ENCODE measurements around the gene RPTN.

Gene RPTN

GRCh38 chr1:152110365-152110859 is 48.6 kb downstream of the RPTN start:
- Histone ChIP-seq H2AFZ (ENCODE audit: low read length) (no peak overlapping the region), H3K36me3 (ENCODE audit: insufficient read depth, low read length) (no peaks in the 10 kb centered on the region), H3F3A (ENCODE audit: low read depth) (no peaks in the 10 kb centered on the region), H3K4me2 (ENCODE audit: low read depth, low read length, poor library complexity, severe bottlenecking) (no peak overlapping the region), H3K9me2 (replicated peaks; ENCODE audit: low read depth, low read length) (no peaks in the 10 kb centered on the region), H4K20me1 (ENCODE audit: insufficient read depth, low read length, poor library complexity, severe bottlenecking) (no peaks in the 10 kb centered on the region), H3K79me2 (ENCODE audit: insufficient read depth, low read length) (no peaks in the 10 kb centered on the region), H3K9ac (ENCODE audit: low read depth, low read length, poor library complexity, severe bottlenecking) (no peak overlapping the region), H3K27me3 (ENCODE audit: insufficient read depth, low read length, poor library complexity, severe bottlenecking) (peaks cover 5% of the 10 kb centered on the region), H3K4me1 (ENCODE audit: insufficient read depth, low read length, poor library complexity, severe bottlenecking) (peaks cover 6% of the 10 kb centered on the region), H3K9me3 (ENCODE audit: insufficient read depth, low read depth, low read length) (no peaks in the 10 kb centered on the region), H3K4me3 (ENCODE audit: low read length, poor library complexity, severe bottlenecking) (no peak overlapping the region)
- TF ChIP-seq EZH2phosphoT487 (IDR thresholded peaks at IDR 0.05; ENCODE audit: borderline replicate concordance) = no peak
- TF ChIP-seq CTCF (conservative IDR thresholded peaks at IDR 0.05; ENCODE audit: low read length) = no peak

- Histone ChIP-seq H3K4me3 (ENCODE audit: low read length, poor library complexity, severe bottlenecking) (no peak overlapping the region), H3F3A (ENCODE audit: low read depth) (no peaks in the 10 kb centered on the region)
Measured at GRCh38 chr1:152109998-152110294, 49.1 kb downstream of the RPTN start.

GRCh38 chr1:152109231-152109997 is 49.6 kb downstream of the RPTN start:
- peaks cover 5% of the 10 kb centered on the region for H3K27me3 ChIP-seq (ENCODE audit: insufficient read depth, low read length, poor library complexity, severe bottlenecking)
- no peaks in the 10 kb centered on the region for H3K9me2 ChIP-seq (replicated peaks; ENCODE audit: low read depth, low read length)

More at GRCh38 chr1:152109998-152110294, 49.1 kb downstream of the RPTN start:
- H3K79me2 ChIP-seq (ENCODE audit: insufficient read depth, low read length) = no peaks in the 10 kb centered on the region
- H3K9ac ChIP-seq (ENCODE audit: low read depth, low read length, poor library complexity, severe bottlenecking) = no peak overlapping the region
- no peaks in the 10 kb centered on the region for H4K20me1 ChIP-seq (ENCODE audit: insufficient read depth, low read length, poor library complexity, severe bottlenecking)
- H3K4me2 ChIP-seq (ENCODE audit: low read depth, low read length, poor library complexity, severe bottlenecking) = no peak overlapping the region
- peaks cover 5% of the 10 kb centered on the region for H3K27me3 ChIP-seq (ENCODE audit: insufficient read depth, low read length, poor library complexity, severe bottlenecking)
- no peak overlapping the region for H2AFZ ChIP-seq (ENCODE audit: low read length)
- no peaks in the 10 kb centered on the region for H3K9me3 ChIP-seq (ENCODE audit: insufficient read depth, low read depth, low read length)
- H3K9me2 ChIP-seq (replicated peaks; ENCODE audit: low read depth, low read length) = no peaks in the 10 kb centered on the region
- TF ChIP-seq CTCF (conservative IDR thresholded peaks at IDR 0.05; ENCODE audit: low read length) (no peak), EZH2phosphoT487 (IDR thresholded peaks at IDR 0.05; ENCODE audit: borderline replicate concordance) (no peak)
- H3K36me3 ChIP-seq (ENCODE audit: insufficient read depth, low read length) = no peaks in the 10 kb centered on the region
- H3K4me1 ChIP-seq (ENCODE audit: insufficient read depth, low read length, poor library complexity, severe bottlenecking) = peaks cover 6% of the 10 kb centered on the region

More at GRCh38 chr1:152109231-152109997, 49.6 kb downstream of the RPTN start:
- H3K79me2 ChIP-seq (ENCODE audit: insufficient read depth, low read length) = no peaks in the 10 kb centered on the region
- no peaks in the 10 kb centered on the region for H4K20me1 ChIP-seq (ENCODE audit: insufficient read depth, low read length, poor library complexity, severe bottlenecking)
- H3F3A ChIP-seq (ENCODE audit: low read depth) = no peaks in the 10 kb centered on the region
- no peak overlapping the region for H3K4me3 ChIP-seq (ENCODE audit: low read length, poor library complexity, severe bottlenecking)
- H3K9me3 ChIP-seq (ENCODE audit: insufficient read depth, low read depth, low read length) = no peaks in the 10 kb centered on the region
- no peak overlapping the region for H2AFZ ChIP-seq (ENCODE audit: low read length)
- H3K4me2 ChIP-seq (ENCODE audit: low read depth, low read length, poor library complexity, severe bottlenecking) = no peak overlapping the region
- TF ChIP-seq EZH2phosphoT487 (IDR thresholded peaks at IDR 0.05; ENCODE audit: borderline replicate concordance) (no peak), CTCF (conservative IDR thresholded peaks at IDR 0.05; ENCODE audit: low read length) (no peak)
- H3K4me1 ChIP-seq (ENCODE audit: insufficient read depth, low read length, poor library complexity, severe bottlenecking) = peaks cover 6% of the 10 kb centered on the region
- H3K36me3 ChIP-seq (ENCODE audit: insufficient read depth, low read length) = no peaks in the 10 kb centered on the region
- H3K9ac ChIP-seq (ENCODE audit: low read depth, low read length, poor library complexity, severe bottlenecking) = no peak overlapping the region
